Uterus (tissue), 4 donors: ENCODE measurements around the gene XRCC4. TPM values are rescaled to one million over a fixed set of nuclear protein-coding genes. Genes with fewer than 3 reads are reported as not detected.

Experiments
- DNase-seq, 2 donors: peaks; one replicate each; pipeline ENCODE4 v3.0.0-alpha.2; 2019 to 2020
- H3K27ac ChIP-seq, 2 donors: fragments of 200-600 bp; sonication (generic); 1 replicate in 1 of 2; 2 replicates in 1 of 2; pipeline ENCODE4 v1.5.1; 2016 to 2018
- H3K27me3 ChIP-seq, 2 donors: fragments of 200-600 bp; sonication (generic); one replicate each; pipeline ENCODE4 v1.5.1; 2018 to 2019; ENCODE audit warnings: control low read depth in 1 of 2
- H3K36me3 ChIP-seq, 2 donors: fragments of 200-600 bp; sonication (generic); one replicate each; pipeline ENCODE4 v1.5.1; 2019; ENCODE audit warnings: control low read depth in 1 of 2
- H3K4me1 ChIP-seq, 2 donors: fragments of 200-600 bp; sonication (generic); one replicate each; pipeline ENCODE4 v1.5.1; 2018 to 2019; ENCODE audit warnings: control low read depth in 1 of 2
- H3K4me3 ChIP-seq, 2 donors: fragments of 200-600 bp; sonication (generic); 1 replicate in 1 of 2; 2 replicates in 1 of 2; pipeline ENCODE4 v1.5.1; 2018 to 2019; ENCODE audit warnings: mild to moderate bottlenecking in 1 of 2
- H3K9me3 ChIP-seq, 2 donors: fragments of 200-600 bp; sonication (generic); one replicate each; pipeline ENCODE4 v1.5.1; 2019; ENCODE audit warnings: control low read depth in 1 of 2
- POLR2A ChIP-seq, 2 donors: fragments of 450-650 bp; IDR thresholded peaks; one replicate each; pipeline ENCODE4 v1.6.1; 2016; ENCODE audit warnings: antibody characterized with exemption in 2 of 2, mild to moderate bottlenecking in 1 of 2, moderate library complexity in 1 of 2
- intact Hi-C: fragments of 100-400 bp; cut with DNase I; formaldehyde crosslinking; loops from one replicate; pipeline ENCODE4 v1.15.1; 2023; ENCODE audit warnings: low total_unique reads
- total RNA-seq, 4 donors: library from RNA; depleted of rRNA in 3 of 4; stranded (reverse); fragments of >200 nt in 3 of 4; gene quantifications; one replicate each; pipeline versions ENCODE4 v1.1.0 to v1.2.4, GENCODE V29; 2014 to 2023
- TF ChIP-seq, protein P1 (sequence below), 4 experiments: fragments of 200-600 bp in 2 of 4; fragments of 450-650 bp in 2 of 4; sonication (generic) in 2 of 4; IDR thresholded peaks; one replicate each; pipeline ENCODE4 v1.5.1; 2016 to 2019; ENCODE audit warnings: antibody characterized with exemption in 4 of 4, mild to moderate bottlenecking in 2 of 4, moderate library complexity in 1 of 4
- donor health status: DM: yes; HTN: yes; CAD: no.

Gene XRCC4
- total RNA-seq, 4 donors from 2014 or later: 1.3 to 12.2 (median 5.5) TPM; not detected in 1

DNA sequence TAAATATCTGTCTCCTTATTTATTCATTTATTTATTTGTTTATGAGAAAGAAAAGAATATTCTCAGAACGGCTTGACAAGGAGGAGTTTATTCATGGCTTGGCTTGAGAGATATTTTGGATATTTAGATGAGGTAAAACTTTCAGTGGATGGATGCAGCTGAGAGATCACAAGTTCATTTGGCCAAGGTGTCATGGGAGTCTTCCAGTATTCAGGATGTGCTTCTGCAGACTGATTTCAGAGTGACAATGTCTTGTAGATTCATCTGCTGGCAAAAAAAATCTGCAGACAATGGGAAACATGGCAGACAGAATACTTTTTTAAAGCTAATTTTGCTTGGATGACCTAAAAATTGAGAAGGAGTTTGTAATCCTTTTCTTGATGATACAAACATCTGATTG is 38.5 kb downstream of the XRCC4 start:
- H3K4me1 ChIP-seq: no peaks in the 10 kb centered on the region
- H3K36me3 ChIP-seq: no peaks in the 10 kb centered on the region
- no peak overlapping the region for H3K27ac ChIP-seq
- no peak overlapping the region for H3K4me3 ChIP-seq
- H3K9me3 ChIP-seq: peaks cover 0 to 3% of the 10 kb centered on the region in 2 donors
- DNase-seq: no peak
- intact Hi-C loops: no loop called here
- no peaks in the 10 kb centered on the region for H3K27me3 ChIP-seq
- TF ChIP-seq POLR2A (IDR thresholded peaks at IDR 0.05): no peak
- TF ChIP-seq, protein P1, sequence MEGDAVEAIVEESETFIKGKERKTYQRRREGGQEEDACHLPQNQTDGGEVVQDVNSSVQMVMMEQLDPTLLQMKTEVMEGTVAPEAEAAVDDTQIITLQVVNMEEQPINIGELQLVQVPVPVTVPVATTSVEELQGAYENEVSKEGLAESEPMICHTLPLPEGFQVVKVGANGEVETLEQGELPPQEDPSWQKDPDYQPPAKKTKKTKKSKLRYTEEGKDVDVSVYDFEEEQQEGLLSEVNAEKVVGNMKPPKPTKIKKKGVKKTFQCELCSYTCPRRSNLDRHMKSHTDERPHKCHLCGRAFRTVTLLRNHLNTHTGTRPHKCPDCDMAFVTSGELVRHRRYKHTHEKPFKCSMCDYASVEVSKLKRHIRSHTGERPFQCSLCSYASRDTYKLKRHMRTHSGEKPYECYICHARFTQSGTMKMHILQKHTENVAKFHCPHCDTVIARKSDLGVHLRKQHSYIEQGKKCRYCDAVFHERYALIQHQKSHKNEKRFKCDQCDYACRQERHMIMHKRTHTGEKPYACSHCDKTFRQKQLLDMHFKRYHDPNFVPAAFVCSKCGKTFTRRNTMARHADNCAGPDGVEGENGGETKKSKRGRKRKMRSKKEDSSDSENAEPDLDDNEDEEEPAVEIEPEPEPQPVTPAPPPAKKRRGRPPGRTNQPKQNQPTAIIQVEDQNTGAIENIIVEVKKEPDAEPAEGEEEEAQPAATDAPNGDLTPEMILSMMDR (IDR thresholded peaks at IDR 0.05): no peak

DNA sequence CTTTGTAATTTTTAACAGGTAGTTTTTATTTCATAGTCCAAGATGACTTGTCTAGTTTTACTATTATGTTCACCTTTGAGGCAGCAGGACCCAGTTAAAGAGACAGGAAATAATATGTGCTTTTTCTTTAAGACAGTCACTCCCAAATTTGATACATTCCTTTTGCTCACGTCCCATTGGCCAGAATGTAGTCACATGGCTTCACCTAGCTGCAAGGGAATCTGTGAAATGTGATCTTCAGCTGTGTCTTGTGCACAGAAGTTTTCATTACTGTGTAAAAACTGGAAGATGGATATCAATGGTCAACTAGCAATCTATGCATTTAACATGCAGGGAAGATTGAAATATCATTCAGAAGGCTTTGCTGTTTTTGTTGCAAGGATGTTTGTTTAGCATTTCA is 41.1 kb downstream of the XRCC4 start:
- no peaks in the 10 kb centered on the region for H3K36me3 ChIP-seq
- H3K4me1 ChIP-seq: no peaks in the 10 kb centered on the region
- intact Hi-C loops: no loop called here
- TF ChIP-seq, protein P1 (IDR thresholded peaks at IDR 0.05): no peak
- no peak for TF ChIP-seq POLR2A (IDR thresholded peaks at IDR 0.05)
- no peak overlapping the region for H3K4me3 ChIP-seq
- no peak overlapping the region for H3K27ac ChIP-seq
- H3K27me3 ChIP-seq: no peaks in the 10 kb centered on the region
- no peak for DNase-seq
- H3K9me3 ChIP-seq: peaks cover 0 to 3% of the 10 kb centered on the region in 2 donors

DNA sequence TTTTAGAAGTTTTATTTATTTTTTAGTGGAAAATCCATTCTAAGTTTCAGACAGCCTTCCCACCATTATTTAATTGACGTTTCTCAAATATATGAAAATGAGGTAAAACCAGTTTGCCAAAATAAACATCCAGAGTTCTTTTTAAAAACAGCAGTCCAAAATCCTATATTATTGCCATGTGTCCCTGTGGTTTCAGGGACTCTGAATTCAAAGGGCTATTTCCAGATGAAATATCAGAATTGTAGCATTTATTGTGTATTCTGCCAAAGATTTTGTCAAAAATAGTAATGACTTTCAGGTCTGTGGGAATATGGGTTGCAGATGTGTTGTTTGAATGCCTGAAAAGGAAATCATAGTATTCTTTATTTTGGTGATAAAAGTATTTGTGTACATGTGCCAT is 41.6 kb downstream of the XRCC4 start:
- intact Hi-C loops: no loop called here
- no peak for DNase-seq
- H3K36me3 ChIP-seq: no peaks in the 10 kb centered on the region

DNA sequence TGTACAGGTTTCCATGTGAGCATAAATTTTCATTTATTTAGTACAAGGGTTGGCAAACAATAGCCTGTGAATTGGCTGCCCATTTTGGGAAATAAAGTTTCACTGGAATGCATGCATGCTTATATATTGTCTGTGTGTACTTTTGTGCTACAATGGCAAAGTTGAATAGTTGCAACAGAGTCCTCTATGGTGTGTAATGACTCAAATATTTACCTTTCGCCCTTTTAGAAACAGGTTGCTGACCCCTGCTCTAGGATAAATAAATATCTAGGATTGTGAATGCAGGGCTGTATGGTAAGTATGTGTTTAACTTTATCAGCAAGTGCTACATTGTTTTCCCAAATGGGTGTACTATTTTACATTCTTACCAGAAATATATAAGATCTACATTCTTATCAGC is 47.2 kb downstream of the XRCC4 start:
- H3K4me1 ChIP-seq: no peaks in the 10 kb centered on the region
- no peaks in the 10 kb centered on the region for H3K36me3 ChIP-seq
- no peak for DNase-seq
- H3K27me3 ChIP-seq: no peaks in the 10 kb centered on the region
- H3K27ac ChIP-seq: no peak overlapping the region
- intact Hi-C loops: no loop called here
- TF ChIP-seq, protein P1 (IDR thresholded peaks at IDR 0.05): no peak
- no peak for TF ChIP-seq POLR2A (IDR thresholded peaks at IDR 0.05)
- H3K9me3 ChIP-seq: no peaks in the 10 kb centered on the region
- no peak overlapping the region for H3K4me3 ChIP-seq

More for the DNA sequence above, 41.6 kb downstream of the XRCC4 start:
- Histone ChIP-seq H3K27ac (no peak overlapping the region), H3K4me3 (no peak overlapping the region), H3K4me1 (no peaks in the 10 kb centered on the region), H3K9me3 (peaks cover 0 to 3% of the 10 kb centered on the region in 2 donors), H3K27me3 (no peaks in the 10 kb centered on the region)
- TF ChIP-seq POLR2A (IDR thresholded peaks at IDR 0.05): no peak
- TF ChIP-seq, protein P1 (IDR thresholded peaks at IDR 0.05): no peak

DNA sequence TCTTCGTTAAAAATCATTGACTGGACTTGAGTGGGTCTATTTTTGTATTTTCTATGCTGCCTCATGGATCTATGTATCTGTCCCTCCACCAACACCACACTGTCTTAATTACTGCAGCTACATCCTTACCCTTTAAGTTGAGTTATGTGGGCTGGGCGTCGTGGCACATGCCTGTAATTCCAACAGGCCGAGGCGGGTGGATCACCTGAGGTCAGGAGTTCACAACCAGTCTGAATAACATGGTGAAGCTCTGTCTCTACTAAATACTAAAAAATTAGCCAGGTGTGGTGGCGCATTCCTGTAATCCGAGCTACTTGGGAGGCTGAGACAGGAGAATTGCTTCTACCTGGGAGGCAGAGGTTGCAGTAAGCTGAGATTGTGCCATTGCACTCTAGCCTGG is 48.2 kb downstream of the XRCC4 start:
- Histone ChIP-seq H3K4me1 (no peaks in the 10 kb centered on the region), H3K4me3 (no peak overlapping the region), H3K36me3 (no peaks in the 10 kb centered on the region), H3K27ac (no peak overlapping the region), H3K9me3 (no peaks in the 10 kb centered on the region), H3K27me3 (no peaks in the 10 kb centered on the region)
- no peak for DNase-seq
- intact Hi-C loops: no loop called here
- no peak for TF ChIP-seq POLR2A (IDR thresholded peaks at IDR 0.05)
- TF ChIP-seq, protein P1 (IDR thresholded peaks at IDR 0.05): no peak
